HepG2 (cell line): Measurements from ENCODE around the gene SLC17A3. TPM values are rescaled to one million over a fixed set of nuclear protein-coding genes. Genes with fewer than 3 reads are reported as not detected.

Source experiments
- CHD2 ChIP-seq: IDR thresholded peaks from 2 replicates; pipeline ENCODE4 v1.6.1; 2011; ENCODE audit warnings: low read depth, low read length, improper control_type of control experiment
- LBX2 ChIP-seq: sonication (generic); formaldehyde crosslinking; IDR thresholded peaks from 2 replicates; pipeline ENCODE4 v1.5.0; 2020; ENCODE audit warnings: missing genetic modification reagents, mild to moderate bottlenecking, borderline replicate concordance
- NBN ChIP-seq: fragments of 450-650 bp; conservative IDR thresholded peaks from 2 replicates; pipeline ENCODE4 v1.6.1; 2017
- NFIB ChIP-seq: sonication (generic); formaldehyde crosslinking; IDR thresholded peaks from 2 replicates; pipeline ENCODE4 v1.9.0; 2021; ENCODE audit warnings: missing genetic modification reagents, mild to moderate bottlenecking, borderline replicate concordance
- NR2C2 ChIP-seq: sonication (generic); formaldehyde crosslinking; IDR thresholded peaks from 2 replicates; pipeline ENCODE4 v1.4.0; 2020; ENCODE audit warnings: missing genetic modification reagents, mild to moderate bottlenecking, moderate library complexity, borderline replicate concordance
- PLRG1 ChIP-seq: fragments of 450-650 bp; conservative IDR thresholded peaks from 2 replicates; pipeline ENCODE4 v1.6.1; 2016
- PPARG ChIP-seq: conservative IDR thresholded peaks from 2 replicates; pipeline ENCODE4 v1.6.1; 2016; ENCODE audit warnings: missing biosample characterization, missing genetic modification reagents
- PRDM15 ChIP-seq: sonication (generic); formaldehyde crosslinking; IDR thresholded peaks from 2 replicates; pipeline ENCODE4 v1.4.0; 2020; ENCODE audit warnings: missing genetic modification reagents
- PRMT3 ChIP-seq: sonication (generic); formaldehyde crosslinking; IDR thresholded peaks from 2 replicates; pipeline ENCODE4 v1.8.1; 2022; ENCODE audit warnings: low read depth, mild to moderate bottlenecking, moderate library complexity, missing genetic modification reagents, borderline replicate concordance
- SAFB2 ChIP-seq: sonication (generic); formaldehyde crosslinking; IDR thresholded peaks from 2 replicates; pipeline ENCODE4 v1.5.1; 2020; ENCODE audit warnings: missing genetic modification reagents, low read depth, mild to moderate bottlenecking, borderline replicate concordance
- SNAPC4 ChIP-seq: sonication (generic); formaldehyde crosslinking; IDR thresholded peaks from 2 replicates; pipeline ENCODE4 v1.4.0; 2020; ENCODE audit warnings: mild to moderate bottlenecking, missing genetic modification reagents
- SRSF4 ChIP-seq: fragments of 200-400 bp; formaldehyde crosslinking; IDR thresholded peaks from one replicate; pipeline ENCODE4 v1.6.1; 2018; ENCODE audit warnings: mild to moderate bottlenecking, low read depth, low read length, moderate library complexity; ENCODE audit not compliant: poor library complexity, severe bottlenecking
- ZNF138 ChIP-seq: sonication (generic); formaldehyde crosslinking; IDR thresholded peaks from 2 replicates; pipeline ENCODE4 v1.5.0; 2020; ENCODE audit warnings: mild to moderate bottlenecking, low read depth, missing genetic modification reagents
- ZNF263 ChIP-seq: sonication (generic); formaldehyde crosslinking; IDR thresholded peaks from 2 replicates; pipeline ENCODE4 v1.4.0; 2020; ENCODE audit warnings: missing genetic modification reagents
- ZNF777 ChIP-seq: sonication (generic); formaldehyde crosslinking; IDR thresholded peaks from 2 replicates; pipeline ENCODE4 v1.4.0; 2020; ENCODE audit warnings: missing genetic modification reagents
- polyA plus RNA-seq, 8 experiments: library from polyadenylated mRNA; depleted of rRNA in 3 of 8; stranded (reverse) in 7 of 8; unstranded in 1 of 8; fragments of >200 nt; fragmentation: Illumina TruSeq in 4 of 8; extraction: Trizol in 4 of 8; gene quantifications; 2 replicates each; pipeline versions ENCODE4 v1.2.1 to v1.2.3, GENCODE V29; 2011 to 2016; ENCODE audit warnings: low read depth in 4 of 8, missing spikeins in 1 of 8, mixed read lengths in 1 of 8; ENCODE audit not compliant: insufficient read depth in 1 of 8
- total RNA-seq, 5 experiments: library from RNA; depleted of rRNA; stranded (reverse); fragments of >200 nt; fragmentation: Illumina TruSeq; extraction: Trizol; gene quantifications; 2 replicates each; pipeline ENCODE4 v1.2.3, GENCODE V29; 2016; ENCODE audit warnings: low read depth in 1 of 5
- TF ChIP-seq, protein P1 (sequence below): sonication (generic); formaldehyde crosslinking; IDR thresholded peaks from 2 replicates; pipeline ENCODE4 v1.9.0; 2021; ENCODE audit warnings: missing genetic modification reagents, borderline replicate concordance

Gene SLC17A3
- total and polyA plus RNA-seq, 2 of the 13 experiments (the other 11 are each of a cell fraction or from before 2014, with no cell fraction given), result 0.09 to 0.11 TPM

- no peak for TF ChIP-seq LBX2 (CRISPR knock-in tag)
- TF ChIP-seq SNAPC4 (CRISPR knock-in tag), result no peak
- TF ChIP-seq NBN, result no peak
- TF ChIP-seq PRMT3 (CRISPR knock-in tag), result no peak
- TF ChIP-seq ZNF777, result no peak
- TF ChIP-seq NR2C2 (CRISPR knock-in tag), result peak; percentile 38; the same call in 1 of the 2 replicates
- no peak for TF ChIP-seq NFIB (CRISPR knock-in tag)
- no peak for TF ChIP-seq ZNF263
- 0 out of 2 replicates have a peak, but pooled peaks have one; percentile 33 for TF ChIP-seq PPARG (CRISPR knock-in tag)
- no peak for TF ChIP-seq SRSF4
- TF ChIP-seq SAFB2, result no peak
- TF ChIP-seq CHD2, result no peak
- no peak for TF ChIP-seq PRDM15 (CRISPR knock-in tag)
- no peak for TF ChIP-seq ZNF138 (CRISPR knock-in tag)
- TF ChIP-seq, protein P1, sequence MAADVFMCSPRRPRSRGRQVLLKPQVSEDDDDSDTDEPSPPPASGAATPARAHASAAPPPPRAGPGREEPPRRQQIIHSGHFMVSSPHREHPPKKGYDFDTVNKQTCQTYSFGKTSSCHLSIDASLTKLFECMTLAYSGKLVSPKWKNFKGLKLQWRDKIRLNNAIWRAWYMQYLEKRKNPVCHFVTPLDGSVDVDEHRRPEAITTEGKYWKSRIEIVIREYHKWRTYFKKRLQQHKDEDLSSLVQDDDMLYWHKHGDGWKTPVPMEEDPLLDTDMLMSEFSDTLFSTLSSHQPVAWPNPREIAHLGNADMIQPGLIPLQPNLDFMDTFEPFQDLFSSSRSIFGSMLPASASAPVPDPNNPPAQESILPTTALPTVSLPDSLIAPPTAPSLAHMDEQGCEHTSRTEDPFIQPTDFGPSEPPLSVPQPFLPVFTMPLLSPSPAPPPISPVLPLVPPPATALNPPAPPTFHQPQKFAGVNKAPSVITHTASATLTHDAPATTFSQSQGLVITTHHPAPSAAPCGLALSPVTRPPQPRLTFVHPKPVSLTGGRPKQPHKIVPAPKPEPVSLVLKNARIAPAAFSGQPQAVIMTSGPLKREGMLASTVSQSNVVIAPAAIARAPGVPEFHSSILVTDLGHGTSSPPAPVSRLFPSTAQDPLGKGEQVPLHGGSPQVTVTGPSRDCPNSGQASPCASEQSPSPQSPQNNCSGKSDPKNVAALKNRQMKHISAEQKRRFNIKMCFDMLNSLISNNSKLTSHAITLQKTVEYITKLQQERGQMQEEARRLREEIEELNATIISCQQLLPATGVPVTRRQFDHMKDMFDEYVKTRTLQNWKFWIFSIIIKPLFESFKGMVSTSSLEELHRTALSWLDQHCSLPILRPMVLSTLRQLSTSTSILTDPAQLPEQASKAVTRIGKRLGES (CRISPR knock-in tag), result no peak
- TF ChIP-seq PLRG1, result no peak
Measured at GRCh38 chr6:25835442-25836283, 38.4 kb downstream of the SLC17A3 start (continued).
